Endothelial cell of umbilical vein (primary cell): ENCODE measurements around the gene UNC93B1. TPM values are rescaled to one million over a fixed set of nuclear protein-coding genes. Genes with fewer than 3 reads are reported as not detected.

ENCODE experiments used
- BruUV-seq: library from RNA; stranded (reverse); fragments of 400-500 nt; replicated peaks from 2 replicates; lab custom pipeline; 2021; lab: Mats Ljungman, UMichigan
- CTCF ChIA-PET: fragments of 300-600, 350-600 bp; sonication (Branson Sonifier 250); formaldehyde crosslinking; loops from one replicate; lab custom pipeline; 2021; ENCODE audit warnings: antibody characterized with exemption, inconsistent platforms; lab: Charles Lee
- POLR2A ChIA-PET: fragments of 300-600, 350-600 bp; sonication (Branson Sonifier 250); formaldehyde crosslinking; loops from one replicate; lab custom pipeline; 2021; ENCODE audit warnings: antibody characterized with exemption, inconsistent platforms; lab: Charles Lee
- DNase-seq: peaks from one replicate; pipeline ENCODE4 v3.0.0-alpha.2; 2011; ENCODE audit warnings: low read depth, low spot score
- FAIRE-seq: peaks from 2 replicates; lab custom pipeline; 2011; peaks lifted over from hg19 to GRCh38; lab: Jason Lieb, UNC
- H2AFZ ChIP-seq: 2 replicates; pipeline ENCODE4 v1.6.0; 2012; ENCODE audit warnings: low read depth, low read length, control low read depth, inconsistent platforms
- H3K27ac ChIP-seq: 2 replicates; pipeline ENCODE4 v1.5.1; 2011; ENCODE audit warnings: low read depth, mild to moderate bottlenecking, control low read depth, low read length, moderate library complexity; ENCODE audit not compliant: insufficient read depth
- H3K27me3 ChIP-seq, 2 experiments: 2 replicates each; pipeline versions ENCODE4 v1.6.0 to v1.6.1; 2011; ENCODE audit warnings: low read length in 2 of 2, mixed read lengths in 1 of 2; ENCODE audit not compliant: control insufficient read depth in 2 of 2, insufficient read depth in 2 of 2
- H3K36me3 ChIP-seq, 2 experiments: 2 replicates in 1 of 2; 3 replicates in 1 of 2; pipeline ENCODE4 v1.5.1; 2011; ENCODE audit warnings: low read length in 2 of 2, mild to moderate bottlenecking in 1 of 2, moderate library complexity in 1 of 2; ENCODE audit not compliant: control insufficient read depth in 2 of 2, insufficient read depth in 2 of 2; ENCODE audit errors: extremely low read depth in 1 of 2
- H3K4me1 ChIP-seq: 3 replicates; pipeline ENCODE4 v1.5.1; 2011; ENCODE audit warnings: mild to moderate bottlenecking, low read length; ENCODE audit not compliant: control insufficient read depth, insufficient read depth; ENCODE audit errors: extremely low read depth
- H3K4me2 ChIP-seq: 2 replicates; pipeline ENCODE4 v1.6.1; 2011; ENCODE audit warnings: low read length, control low read depth, mixed read lengths; ENCODE audit not compliant: insufficient read depth
- H3K4me3 ChIP-seq, 3 experiments: fragments of 200-600 bp in 1 of 3; sonication (generic), shearing (Covaris generic) in 1 of 3; replicated peaks in 1 of 3; 2 replicates each; pipeline ENCODE4 v1.5.1; 2011 to 2016; ENCODE audit warnings: control low read depth in 3 of 3, low read length in 3 of 3, mild to moderate bottlenecking in 2 of 3, inconsistent platforms in 1 of 3, low read depth in 1 of 3, moderate library complexity in 1 of 3; ENCODE audit not compliant: insufficient read depth in 1 of 3
- H3K79me2 ChIP-seq: 2 replicates; pipeline ENCODE4 v1.6.0; 2012; ENCODE audit warnings: low read length, inconsistent platforms; ENCODE audit not compliant: control insufficient read depth, insufficient read depth
- H3K9ac ChIP-seq: replicated peaks from 2 replicates; pipeline ENCODE3; 2011; ENCODE audit warnings: low read length, control low read depth; ENCODE audit not compliant: insufficient read depth; ENCODE audit errors: extremely low read depth
- H3K9me1 ChIP-seq: replicated peaks from 3 replicates; pipeline ENCODE4 v1.6.0; 2011; ENCODE audit warnings: mild to moderate bottlenecking, low read length; ENCODE audit not compliant: control insufficient read depth, insufficient read depth; ENCODE audit errors: extremely low read depth
- H3K9me3 ChIP-seq: replicated peaks from 2 replicates; pipeline ENCODE4 v1.5.1; 2012; ENCODE audit warnings: low read length, inconsistent platforms; ENCODE audit not compliant: control insufficient read depth, insufficient read depth
- H4K20me1 ChIP-seq: replicated peaks from 2 replicates; pipeline ENCODE3; 2011; ENCODE audit warnings: mild to moderate bottlenecking, low read length; ENCODE audit not compliant: control insufficient read depth, insufficient read depth; ENCODE audit errors: extremely low read depth
- EZH2 ChIP-seq: IDR thresholded peaks from 2 replicates; pipeline ENCODE4 v1.6.1; 2012; ENCODE audit warnings: borderline replicate concordance, low read depth, mild to moderate bottlenecking, moderate library complexity, low read length, inconsistent platforms; ENCODE audit not compliant: severe bottlenecking
- FOS ChIP-seq: IDR thresholded peaks from 2 replicates; pipeline ENCODE4 v1.6.1; 2011; ENCODE audit warnings: mild to moderate bottlenecking, low read length, moderate library complexity, borderline replicate concordance; ENCODE audit not compliant: insufficient read depth
- GATA2 ChIP-seq: IDR thresholded peaks from 2 replicates; pipeline ENCODE4 v1.7.0; 2011; ENCODE audit warnings: low read depth, mild to moderate bottlenecking, moderate library complexity, mixed read lengths, low read length; ENCODE audit not compliant: insufficient read length, insufficient read depth
- JUN ChIP-seq: IDR thresholded peaks from 2 replicates; pipeline ENCODE4 v1.6.1; 2011; ENCODE audit warnings: borderline replicate concordance, low read depth; ENCODE audit not compliant: insufficient read length, insufficient read depth
- MAX ChIP-seq: IDR thresholded peaks from 2 replicates; pipeline ENCODE4 v1.6.1; 2011; ENCODE audit not compliant: insufficient read depth, insufficient read length
- MYC ChIP-seq: IDR thresholded peaks from one replicate; pipeline ENCODE4 v1.6.1; 2011; ENCODE audit warnings: mild to moderate bottlenecking, low read depth, low read length
- POLR2A ChIP-seq: IDR thresholded peaks from 2 replicates; pipeline ENCODE4 v1.6.1; 2012; ENCODE audit warnings: low read depth, mild to moderate bottlenecking, control low read depth, low read length
- POLR2AphosphoS5 ChIP-seq: IDR thresholded peaks from 2 replicates; pipeline ENCODE4 v1.6.1; 2012; ENCODE audit warnings: low read depth, mild to moderate bottlenecking, control low read depth, low read length, moderate library complexity; ENCODE audit not compliant: insufficient read depth
- dilution Hi-C: fragments of 300-500 bp; cut with MboI; formaldehyde crosslinking; loops from one replicate; pipeline ENCODE4 v1.15.0; 2019; ENCODE audit warnings: low sequenced_read_pairs; ENCODE audit not compliant: extremely low pct_ligation_motif_present
- intact Hi-C: fragments of 100-400 bp; cut with micrococcal nuclease; formaldehyde crosslinking; loops from one replicate; pipeline ENCODE4 v1.10.0; 2022
- polyA plus RNA-seq, 4 experiments: library from polyadenylated mRNA; depleted of rRNA in 3 of 4; stranded (reverse) in 3 of 4; unstranded in 1 of 4; fragments of >200 nt; gene quantifications; 2 replicates each; pipeline versions ENCODE4 v1.2.1 to v1.2.3, GENCODE V29; 2011 to 2012; ENCODE audit warnings: missing spikeins in 1 of 4
- total RNA-seq: library from RNA; stranded (reverse); gene quantifications from 2 replicates; pipeline ENCODE4 v1.2.3, GENCODE V29; 2021
- TF ChIP-seq, protein P1 (sequence below), 2 donors: IDR thresholded peaks; 1 replicate in 1 of 2; 2 replicates in 1 of 2; pipeline ENCODE4 v1.5.1; 2011; ENCODE audit warnings: low read length in 2 of 2, mild to moderate bottlenecking in 2 of 2, moderate library complexity in 2 of 2, control low read depth in 1 of 2, inconsistent platforms in 1 of 2, low read depth in 1 of 2; ENCODE audit not compliant: insufficient read depth in 1 of 2; ENCODE audit errors: extremely low read depth in 1 of 2

Gene UNC93B1
- total and polyA plus RNA-seq, 2 donors (not counting 3 experiments of a cell fraction or from before 2014, with no cell fraction given), result 10.6 to 18.9 TPM

DNA sequence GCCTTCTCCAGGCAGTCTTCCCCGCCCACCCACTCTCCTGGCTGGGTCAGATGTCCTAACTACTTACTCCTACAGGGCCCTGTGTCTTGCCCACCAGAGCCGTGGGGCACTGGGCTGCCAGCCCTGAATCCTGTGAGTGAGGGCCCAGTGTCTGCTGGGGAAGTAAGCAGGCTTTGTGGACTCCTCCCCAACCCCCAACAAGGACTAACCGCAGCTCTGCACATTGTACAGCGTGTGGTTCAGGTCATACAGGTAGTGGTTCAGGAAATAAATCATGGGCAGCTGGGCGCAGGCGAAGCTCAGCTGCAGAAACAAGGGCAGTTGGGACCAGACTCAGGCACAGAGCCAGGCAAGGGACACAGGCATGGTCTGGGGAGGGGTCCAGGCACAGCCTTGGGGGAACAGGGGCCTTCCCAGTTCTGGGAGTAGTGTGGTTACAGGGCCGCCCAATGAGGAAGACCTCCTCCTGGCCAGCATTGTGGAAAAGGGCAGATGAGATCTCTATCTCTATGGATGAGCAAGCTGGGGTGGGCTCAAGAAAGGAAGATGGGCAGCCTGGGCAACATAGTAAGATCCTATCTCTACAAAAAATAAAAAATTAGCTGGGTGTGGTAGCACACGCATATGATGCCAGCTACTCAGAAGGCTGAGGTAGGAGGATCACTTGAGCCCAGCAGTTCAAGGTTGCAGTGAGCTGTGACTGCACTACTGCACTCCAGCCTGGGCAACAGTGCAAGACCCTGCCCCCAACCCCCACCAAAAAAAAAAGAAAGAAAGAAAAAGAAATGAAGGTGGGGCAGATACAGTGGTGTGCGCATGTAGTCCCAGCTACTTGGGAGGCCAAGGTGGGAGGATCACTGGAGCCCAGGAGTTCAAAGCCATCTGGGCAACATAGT is 5.5 kb downstream of the UNC93B1 start:
- dilution Hi-C loops, result no loop called here
- Histone ChIP-seq H3K27ac (no peak overlapping the region), H3K9ac (no peak overlapping the region), H3K4me3 (no peak overlapping the region), H3K27me3 (no peaks in the 10 kb centered on the region), H3K9me1 (no peaks in the 10 kb centered on the region), H3K79me2 (no peaks in the 10 kb centered on the region), H3K36me3 (no peaks in the 10 kb centered on the region), H2AFZ (no peak overlapping the region), H3K4me2 (no peak overlapping the region), H3K4me1 (no peaks in the 10 kb centered on the region), H3K9me3 (no peaks in the 10 kb centered on the region), H4K20me1 (no peaks in the 10 kb centered on the region)
- no TSS peak for BruUV-seq
- intact Hi-C loops, result no loop called here
- no peak for DNase-seq
- ChIA-PET POLR2A (no interaction called here), CTCF (no interaction called here)
- no peak for TF ChIP-seq FOS
- TF ChIP-seq MAX, result no peak
- TF ChIP-seq POLR2A, result no peak
- FAIRE-seq, result no peak

DNA sequence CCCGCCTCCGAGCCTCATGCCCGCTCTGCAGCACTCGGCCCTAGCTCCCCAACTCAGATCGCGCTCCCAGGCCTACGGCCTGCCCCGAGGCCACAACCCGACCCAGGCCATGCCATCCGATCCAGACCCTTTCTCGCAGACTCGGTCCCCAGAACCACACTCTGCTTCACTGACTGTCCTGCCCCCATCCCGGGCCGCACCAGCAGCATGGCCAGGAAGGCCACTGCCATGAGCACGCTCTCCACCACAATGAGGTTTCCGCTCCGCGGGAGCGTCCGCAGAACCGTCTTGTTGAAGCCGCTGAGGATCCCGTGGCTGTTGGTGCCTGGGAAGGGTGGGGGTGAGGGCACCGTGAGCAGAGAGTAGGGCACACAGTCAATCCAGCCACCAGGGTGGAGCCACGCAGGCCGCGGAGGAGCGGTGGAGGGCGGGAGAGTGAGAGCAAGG is 6.4 kb downstream of the UNC93B1 start:
- H3K27me3 ChIP-seq, result no peaks in the 10 kb centered on the region
- H3K9me3 ChIP-seq, result no peaks in the 10 kb centered on the region
- POLR2A ChIA-PET, result no interaction called here
- H2AFZ ChIP-seq, result no peak overlapping the region
- H3K79me2 ChIP-seq, result no peaks in the 10 kb centered on the region
- no TSS peak for BruUV-seq
- no peak overlapping the region for H3K4me2 ChIP-seq
- dilution Hi-C loops, result no loop called here
- intact Hi-C loops, result no loop called here
- no peaks in the 10 kb centered on the region for H3K9me1 ChIP-seq
- H3K27ac ChIP-seq, result no peak overlapping the region
- TF ChIP-seq POLR2AphosphoS5 (no peak), JUN (no peak), GATA2 (no peak), MAX (no peak), POLR2A (no peak), EZH2 (no peak), MYC (no peak), FOS (no peak)
- TF ChIP-seq, protein P1, sequence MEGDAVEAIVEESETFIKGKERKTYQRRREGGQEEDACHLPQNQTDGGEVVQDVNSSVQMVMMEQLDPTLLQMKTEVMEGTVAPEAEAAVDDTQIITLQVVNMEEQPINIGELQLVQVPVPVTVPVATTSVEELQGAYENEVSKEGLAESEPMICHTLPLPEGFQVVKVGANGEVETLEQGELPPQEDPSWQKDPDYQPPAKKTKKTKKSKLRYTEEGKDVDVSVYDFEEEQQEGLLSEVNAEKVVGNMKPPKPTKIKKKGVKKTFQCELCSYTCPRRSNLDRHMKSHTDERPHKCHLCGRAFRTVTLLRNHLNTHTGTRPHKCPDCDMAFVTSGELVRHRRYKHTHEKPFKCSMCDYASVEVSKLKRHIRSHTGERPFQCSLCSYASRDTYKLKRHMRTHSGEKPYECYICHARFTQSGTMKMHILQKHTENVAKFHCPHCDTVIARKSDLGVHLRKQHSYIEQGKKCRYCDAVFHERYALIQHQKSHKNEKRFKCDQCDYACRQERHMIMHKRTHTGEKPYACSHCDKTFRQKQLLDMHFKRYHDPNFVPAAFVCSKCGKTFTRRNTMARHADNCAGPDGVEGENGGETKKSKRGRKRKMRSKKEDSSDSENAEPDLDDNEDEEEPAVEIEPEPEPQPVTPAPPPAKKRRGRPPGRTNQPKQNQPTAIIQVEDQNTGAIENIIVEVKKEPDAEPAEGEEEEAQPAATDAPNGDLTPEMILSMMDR (IDR thresholded peaks at IDR 0.05; ENCODE audit: extremely low read depth in 1 of 2, insufficient read depth in 1 of 2, low read depth in 1 of 2, low read length in 2 of 2), result no peak
- no peaks in the 10 kb centered on the region for H3K4me1 ChIP-seq
- no peak for FAIRE-seq
- no peaks in the 10 kb centered on the region for H4K20me1 ChIP-seq
- H3K4me3 ChIP-seq, result no peak overlapping the region
- CTCF ChIA-PET, result no interaction called here
- no peak overlapping the region for H3K9ac ChIP-seq
- H3K36me3 ChIP-seq, result no peaks in the 10 kb centered on the region
- no peak for DNase-seq
